RWPE2 (cell line): ENCODE results near the gene TSPAN32.

Source experiments
- ATAC-seq: fragments of 200-7000 bp; cut with Tn5 transposase; 3 replicates; pipeline ENCODE4 v1.9.1; 2021; ENCODE audit warnings: low read depth
- DNase-seq: peaks from one replicate; pipeline ENCODE4 v3.0.0-alpha.2; 2020; ENCODE audit warnings: low spot score
- H3K27ac ChIP-seq: fragments of 450-650 bp; 2 replicates; pipeline ENCODE4 v1.5.1; 2017; ENCODE audit warnings: mild to moderate bottlenecking; ENCODE audit not compliant: poor library complexity, severe bottlenecking
- H3K27me3 ChIP-seq: fragments of 250-450 bp; sonication (Bioruptor Pico); 2 replicates; pipeline ENCODE4 v1.5.1; 2021; ENCODE audit warnings: mild to moderate bottlenecking, moderate library complexity; ENCODE audit not compliant: insufficient read depth, poor library complexity, severe bottlenecking
- H3K36me3 ChIP-seq: fragments of 250-450 bp; sonication (Bioruptor Pico); 2 replicates; pipeline ENCODE4 v1.5.1; 2020; ENCODE audit warnings: low read depth, mild to moderate bottlenecking, moderate library complexity
- H3K4me1 ChIP-seq: fragments of 250-450 bp; sonication (Bioruptor Pico); 2 replicates; pipeline ENCODE4 v1.5.1; 2021; ENCODE audit warnings: mild to moderate bottlenecking, moderate library complexity; ENCODE audit not compliant: insufficient read depth, poor library complexity, severe bottlenecking
- H3K4me3 ChIP-seq: fragments of 250-450 bp; sonication (Bioruptor Pico); 2 replicates; pipeline ENCODE4 v1.5.1; 2021; ENCODE audit warnings: mild to moderate bottlenecking, moderate library complexity; ENCODE audit not compliant: severe bottlenecking
- H3K9me3 ChIP-seq: fragments of 250-450 bp; sonication (Bioruptor Pico); 2 replicates; pipeline ENCODE4 v1.5.1; 2021; ENCODE audit warnings: mild to moderate bottlenecking, moderate library complexity; ENCODE audit not compliant: severe bottlenecking
- CTCF ChIP-seq: fragments of 450-650 bp; IDR thresholded peaks from one replicate; pipeline ENCODE4 v1.5.1; 2017; ENCODE audit warnings: mild to moderate bottlenecking, moderate library complexity; ENCODE audit not compliant: poor library complexity, severe bottlenecking

The TSPAN32 gene

DNA sequence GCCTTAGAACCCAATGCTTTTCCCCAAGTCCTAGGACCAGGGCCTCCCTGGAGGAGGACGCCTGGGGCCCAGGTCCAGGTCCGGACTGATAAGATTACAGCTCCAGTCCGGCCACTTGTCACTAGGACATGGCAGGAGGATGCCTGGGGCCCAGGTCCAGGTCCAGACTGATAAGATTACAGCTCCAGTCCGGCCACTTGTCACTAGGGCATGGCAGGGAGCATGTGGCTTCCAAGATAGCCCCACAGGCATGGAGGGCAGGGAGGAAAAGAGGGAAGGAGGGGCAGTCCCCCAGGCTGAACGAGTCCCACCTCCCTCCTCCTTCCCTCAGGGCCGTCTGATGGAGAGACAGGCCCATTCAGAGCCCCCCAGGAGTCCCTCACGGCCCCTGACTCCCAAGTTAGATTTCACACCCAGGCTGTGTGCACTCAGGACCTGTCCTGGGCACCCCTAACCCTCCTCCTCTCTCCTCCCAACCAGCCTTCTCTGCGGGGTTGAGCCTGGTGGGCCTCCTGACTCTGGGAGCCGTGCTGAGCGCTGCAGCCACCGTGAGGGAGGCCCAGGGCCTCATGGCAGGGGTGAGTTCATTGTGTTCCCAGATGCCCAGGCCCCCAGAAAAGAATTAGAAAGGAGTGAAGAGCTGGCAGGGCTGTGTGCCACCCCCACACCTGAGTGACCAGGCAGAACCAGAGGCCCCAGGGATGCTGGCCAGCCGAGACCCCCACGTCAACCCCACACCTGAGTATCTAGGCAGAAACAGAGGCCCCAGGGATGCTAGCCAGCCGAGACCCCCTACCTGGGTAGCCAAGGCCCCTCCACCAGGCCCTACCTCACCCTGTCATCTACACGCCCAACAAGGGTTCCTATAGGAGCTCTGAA, 2.1 kb downstream of the TSPAN32 start:
- no peak overlapping the region for H3K27ac ChIP-seq
- no peak overlapping the region for H3K4me3 ChIP-seq
- ATAC-seq (no peak), DNase-seq (no peak)
- TF ChIP-seq CTCF = no peak
- H3K27me3 ChIP-seq = no peaks in the 10 kb centered on the region
- no peaks in the 10 kb centered on the region for H3K36me3 ChIP-seq
- no peaks in the 10 kb centered on the region for H3K9me3 ChIP-seq
- no peaks in the 10 kb centered on the region for H3K4me1 ChIP-seq

- no peak for TF ChIP-seq CTCF
- Histone ChIP-seq H3K27me3 (no peaks in the 10 kb centered on the region), H3K27ac (no peak overlapping the region), H3K4me3 (no peak overlapping the region), H3K36me3 (no peaks in the 10 kb centered on the region), H3K4me1 (no peaks in the 10 kb centered on the region), H3K9me3 (no peaks in the 10 kb centered on the region)
- ATAC-seq (no peak), DNase-seq (no peak)
These were observed 2.8 kb downstream of the TSPAN32 start for GRCh38 chr11:2304506-2305139.

- peak; percentile 82 for TF ChIP-seq CTCF
- DNase-seq (peak; percentile 75), ATAC-seq (peak; percentile 67)
- Histone ChIP-seq H3K4me1 (no peaks in the 10 kb centered on the region), H3K36me3 (no peaks in the 10 kb centered on the region), H3K27me3 (no peaks in the 10 kb centered on the region), H3K27ac (no peak overlapping the region), H3K4me3 (no peak overlapping the region), H3K9me3 (no peaks in the 10 kb centered on the region)
These were observed 3.4 kb downstream of the TSPAN32 start for GRCh38 chr11:2305140-2305778.

DNA sequence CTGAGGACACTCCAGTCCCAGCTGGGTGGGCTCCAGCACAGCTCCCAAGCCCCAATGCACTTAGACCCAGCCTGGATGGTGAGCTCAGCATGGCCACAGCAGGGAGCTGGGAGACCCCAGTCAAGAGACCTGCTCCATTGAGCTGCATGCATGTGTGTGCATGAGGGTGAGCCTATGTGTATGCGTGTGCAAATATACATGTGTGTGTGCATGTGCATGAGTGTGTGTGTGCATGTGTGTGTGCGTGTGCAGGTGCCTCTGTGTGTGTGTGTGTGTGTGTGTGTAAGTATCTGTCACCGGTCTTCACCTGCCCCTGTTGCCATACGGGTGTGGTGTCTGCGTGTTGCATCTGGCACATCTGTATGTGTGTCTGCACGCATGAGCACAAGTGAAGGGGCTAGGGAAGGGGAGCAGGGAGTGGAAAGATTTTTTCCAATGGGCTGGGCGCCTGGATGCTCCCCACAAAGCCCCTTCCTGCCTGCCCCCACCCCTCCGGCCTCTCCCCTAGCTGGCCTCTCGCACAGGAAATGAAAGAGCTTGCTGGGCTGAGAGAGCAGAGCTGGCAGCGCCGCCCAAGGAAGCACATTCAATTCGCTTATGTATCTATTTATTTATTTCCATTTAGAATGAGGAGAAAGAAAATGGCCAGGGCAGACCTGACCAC, 4.1 kb downstream of the TSPAN32 start:
- Histone ChIP-seq H3K9me3 (no peaks in the 10 kb centered on the region), H3K4me3 (no peak overlapping the region), H3K27ac (no peak overlapping the region), H3K4me1 (no peaks in the 10 kb centered on the region), H3K36me3 (no peaks in the 10 kb centered on the region), H3K27me3 (no peaks in the 10 kb centered on the region)
- TF ChIP-seq CTCF = no peak
- ATAC-seq = no peak
- peak; percentile 19 for DNase-seq
